Right lobe of liver (tissue), 6 donors: ENCODE results near the gene CSAG1. TPM values are rescaled to one million over a fixed set of nuclear protein-coding genes. Genes with fewer than 3 reads are reported as not detected.
A peak's percentile ranks its signal among the peaks of the same experiment; 100 is the strongest.
"Not testable (repeated sequence)": the region's sequence is repeated elsewhere in the genome, so short reads cannot be mapped to it uniquely, and the experiment has no call there.

Experiments used
- ATAC-seq, 4 donors: fragments of 200-7000 bp; cut with Tn5 transposase; one replicate each; pipeline ENCODE4 v1.9.1; 2020; ENCODE audit warnings: mild to moderate bottlenecking in 4 of 4, moderate library complexity in 4 of 4
- DNase-seq, 3 donors: peaks; one replicate each; pipeline ENCODE4 v3.0.0-alpha.2; 2020
- H3K27ac ChIP-seq, 3 donors: fragments of 200-600 bp; one replicate each; pipeline ENCODE4 v1.8.0; 2022
- H3K27me3 ChIP-seq, 2 donors: fragments of 200-600 bp; one replicate each; pipeline ENCODE4 v1.8.0; 2022
- H3K36me3 ChIP-seq, 4 donors: fragments of 200-600 bp; sonication (generic) in 1 of 4; one replicate each; pipeline versions ENCODE4 v1.5.1 to v1.8.0; 2017 to 2022; ENCODE audit warnings: control low read depth in 1 of 4
- H3K4me1 ChIP-seq, 4 donors: fragments of 200-600 bp; sonication (generic) in 1 of 4; one replicate each; pipeline versions ENCODE4 v1.5.1 to v1.8.0; 2017 to 2022; ENCODE audit warnings: control low read depth in 1 of 4
- H3K4me3 ChIP-seq, 3 donors: fragments of 200-600 bp; one replicate each; pipeline ENCODE4 v1.8.0; 2022
- H3K9me3 ChIP-seq, 4 donors: fragments of 200-600 bp; sonication (generic) in 1 of 4; one replicate each; pipeline versions ENCODE4 v1.5.1 to v1.8.0; 2017 to 2022; ENCODE audit warnings: control low read depth in 1 of 4
- CTCF ChIP-seq, 4 donors: fragments of 200-600 bp in 3 of 4; fragments of 450-650 bp in 1 of 4; IDR thresholded peaks; one replicate each; pipeline versions ENCODE4 v1.5.1 to v1.8.0; 2016 to 2022; ENCODE audit warnings: antibody characterized with exemption in 4 of 4, mild to moderate bottlenecking in 2 of 4
- POLR2A ChIP-seq: fragments of 450-650 bp; IDR thresholded peaks from one replicate; pipeline ENCODE4 v1.6.1; 2017; ENCODE audit warnings: antibody characterized with exemption, mild to moderate bottlenecking
- WGBS: methylation state at CpG from one replicate; pipeline ENCODE4 v1.1.6; 2018; ENCODE audit warnings: low coverage, low lambda C conversion rate; ENCODE audit not compliant: insufficient coverage; ENCODE audit errors: missing lambda C conversion rate; 5-methylcytosine and 5-hydroxymethylcytosine counted together
- intact Hi-C, 2 donors: fragments of 100-400 bp; cut with DNase I; formaldehyde crosslinking; loops; one replicate each; pipeline versions ENCODE4 v1.11.2 to v1.14.1; 2022
- total RNA-seq, 6 experiments: library from RNA; depleted of rRNA in 2 of 6; stranded (reverse); fragments of >200 nt in 2 of 6; fragmentation: NEBNext Ultra II Directional in 3 of 6; extraction: Animal tissue kit (Norgen Biotek cat#: 25700) in 3 of 6; gene quantifications; one replicate each; pipeline versions ENCODE4 v1.1.0 to v1.2.4, GENCODE V29; 2016 to 2023
- donor health status: DM: no; HTN: yes; CAD: no.
- donor health status: DM: no; HTN: no; CAD: no.
- donor health status: DM: no; HTN: no; CAD: no.
- donor health status: DM: no; HTN: yes; CAD: no.
- donor health status: DM: no; HTN: yes; CAD: no.

CSAG1 gene
- total RNA-seq, 6 experiments from 2014 or later = not detected

DNA sequence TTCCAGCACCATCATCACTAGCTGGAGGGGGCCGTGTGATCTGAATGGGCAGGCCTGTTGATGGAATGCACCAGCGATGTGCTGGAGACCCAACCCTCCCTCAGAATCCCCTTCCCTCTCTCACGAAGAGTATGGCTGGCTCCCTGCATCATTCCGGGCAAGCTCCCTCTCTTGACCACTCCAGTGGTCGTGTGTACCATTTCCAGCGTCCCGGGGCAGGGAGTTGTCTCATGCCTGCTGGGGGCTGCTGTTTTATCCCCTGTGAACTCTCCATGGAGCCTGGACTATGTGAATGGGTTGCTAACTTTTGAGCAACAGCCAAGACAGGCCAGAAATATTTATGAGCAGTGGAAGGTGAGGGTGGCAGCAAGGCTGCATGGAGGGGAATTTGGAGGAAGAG lies 8.1 kb downstream of the CSAG1 start:
- Histone ChIP-seq H3K9me3 (no peaks in the 10 kb centered on the region), H3K36me3 (no peaks in the 10 kb centered on the region), H3K4me3 (no peak overlapping the region), H3K27me3 (no peaks in the 10 kb centered on the region), H3K27ac (no peak overlapping the region), H3K4me1 (no peaks in the 10 kb centered on the region)
- intact Hi-C loops = no loop called here
- TF ChIP-seq POLR2A (no peak), CTCF (IDR thresholded peaks at IDR 0.05) (no peak)
- DNase-seq (peak in 1 of 3 donors; percentile 2), ATAC-seq (no peak)
- WGBS = 36% methylated on average over 4 of the region's 7 CpGs

- no CpG with 5 or more reads among the region's 35 CpGs for WGBS
- DNase-seq, H3K36me3 ChIP-seq, H3K4me1 ChIP-seq, H3K27ac ChIP-seq, H3K27me3 ChIP-seq, intact Hi-C loops, H3K9me3 ChIP-seq, H3K4me3 ChIP-seq, ATAC-seq: not testable (repeated sequence)
Measured at GRCh38 chrX:152713815-152714787, 19.4 kb downstream of the CSAG1 start, which contains the start of gene MAGEA2B. Gene MAGEA2B (plus strand): TSS chrX:152714628. CDS start chrX:152717107, 2,479 bp downstream.

GRCh38 chrX:152713195-152713594 lies 20.3 kb downstream of the CSAG1 start:
- intact Hi-C loops, ATAC-seq, H3K9me3 ChIP-seq, H3K4me3 ChIP-seq, DNase-seq, H3K36me3 ChIP-seq, H3K27me3 ChIP-seq, H3K4me1 ChIP-seq, H3K27ac ChIP-seq: not testable (repeated sequence)
- no CpG with 5 or more reads among the region's 5 CpGs for WGBS

DNA sequence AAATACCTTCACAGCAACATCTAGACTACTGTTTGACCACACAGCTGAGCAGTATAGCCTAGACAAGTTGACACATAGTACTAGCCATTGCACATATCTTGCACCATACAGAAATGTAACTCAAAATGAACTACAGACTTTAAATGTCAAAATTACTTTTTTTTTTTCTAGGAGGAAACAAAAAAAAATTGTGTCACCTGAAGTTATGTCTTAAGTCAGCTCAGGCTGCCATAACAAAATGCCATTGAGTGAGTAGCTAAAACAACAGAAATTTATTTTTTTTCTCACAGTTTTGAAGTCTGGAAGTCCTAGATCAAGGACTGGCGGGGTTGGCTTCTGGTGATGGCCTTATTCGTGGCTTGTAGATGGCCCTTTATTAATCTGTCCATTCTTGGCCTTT lies 24.3 kb downstream of the CSAG1 start, which contains the start of gene CSAG2:
Gene CSAG2, minus strand, starts transcription at position 101 of the 400 bp plus-strand sequence. CDS start 161 bp downstream, outside the sequence.
- ATAC-seq, H3K4me1 ChIP-seq, intact Hi-C loops, H3K4me3 ChIP-seq, H3K9me3 ChIP-seq, H3K36me3 ChIP-seq, DNase-seq, H3K27ac ChIP-seq, H3K27me3 ChIP-seq: not testable (repeated sequence)
- no CpG with 5 or more reads among the region's 2 CpGs for WGBS

DNA sequence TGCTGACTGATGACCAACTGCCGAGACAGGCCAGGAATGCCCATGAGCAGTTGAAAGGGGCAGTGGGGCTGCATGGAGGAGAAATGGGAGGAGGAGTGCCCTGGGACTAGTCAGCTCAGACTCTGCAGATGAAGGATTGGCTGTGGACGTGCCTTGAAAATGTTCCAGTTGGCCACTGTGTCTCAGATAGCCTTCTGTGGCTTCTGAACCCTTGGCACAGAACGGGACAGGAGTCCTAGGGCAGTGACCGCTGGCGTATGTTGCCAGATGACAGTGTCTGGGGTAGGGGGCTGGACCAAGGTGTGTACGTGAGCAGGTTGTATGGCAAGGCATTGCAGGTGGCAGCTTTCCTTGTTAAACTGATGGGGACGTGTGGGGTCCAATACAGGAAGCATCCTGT lies 27.0 kb downstream of the CSAG1 start:
- H3K9me3 ChIP-seq, intact Hi-C loops, H3K36me3 ChIP-seq, H3K4me1 ChIP-seq, DNase-seq, H3K27me3 ChIP-seq, H3K27ac ChIP-seq, H3K4me3 ChIP-seq: not testable (repeated sequence)
- WGBS = 38% methylated on average over 2 of the region's 7 CpGs
- ATAC-seq = peak; percentile 48 to 91 (median 60)

DNA sequence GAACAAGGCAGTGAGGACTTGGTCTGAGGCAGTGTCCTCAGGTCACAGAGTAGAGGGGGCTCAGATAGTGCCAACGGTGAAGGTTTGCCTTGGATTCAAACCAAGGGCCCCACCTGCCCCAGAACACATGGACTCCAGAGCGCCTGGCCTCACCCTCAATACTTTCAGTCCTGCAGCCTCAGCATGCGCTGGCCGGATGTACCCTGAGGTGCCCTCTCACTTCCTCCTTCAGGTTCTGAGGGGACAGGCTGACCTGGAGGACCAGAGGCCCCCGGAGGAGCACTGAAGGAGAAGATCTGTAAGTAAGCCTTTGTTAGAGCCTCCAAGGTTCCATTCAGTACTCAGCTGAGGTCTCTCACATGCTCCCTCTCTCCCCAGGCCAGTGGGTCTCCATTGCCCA lies 33.1 kb downstream of the CSAG1 start:
- intact Hi-C loops, H3K36me3 ChIP-seq, H3K4me3 ChIP-seq, H3K27me3 ChIP-seq, H3K4me1 ChIP-seq, H3K27ac ChIP-seq, H3K9me3 ChIP-seq: not testable (repeated sequence)
- ATAC-seq (peak in 1 of 4 donors; percentile 38), DNase-seq (peak in 1 of 3 donors; percentile 20)
- 71% methylated on average over 3 of the region's 5 CpGs for WGBS

GRCh38 chrX:152697952-152698931 lies 35.3 kb downstream of the CSAG1 start, which contains the start of gene MAGEA3:
Gene MAGEA3 (plus strand): TSS chrX:152698794. CDS start chrX:152700833, 2,039 bp downstream.
- intact Hi-C loops = not testable (repeated sequence)

DNA sequence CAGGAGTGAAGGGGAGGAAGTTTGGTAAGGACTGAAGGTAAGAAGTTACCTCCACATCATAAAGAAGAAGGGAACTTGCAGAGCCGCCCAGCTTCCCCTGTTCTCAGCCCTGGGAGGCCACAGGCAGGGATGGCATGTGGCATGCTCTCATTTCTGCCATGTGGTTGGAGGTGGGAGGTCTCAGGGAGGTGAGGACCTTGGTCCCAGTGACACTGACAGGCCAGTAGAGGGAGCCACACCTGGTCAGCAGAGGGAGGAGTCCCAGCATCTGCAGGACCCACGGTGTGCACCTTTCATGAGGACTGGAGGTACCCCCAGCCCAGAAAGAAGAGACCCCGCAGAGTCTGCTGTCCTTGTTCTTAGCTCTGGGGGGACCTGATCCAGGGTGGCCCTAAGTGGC lies 52.5 kb downstream of the CSAG1 start:
- not testable (repeated sequence) for H3K4me3 ChIP-seq
- no CpG with 5 or more reads among the region's 3 CpGs for WGBS

More at GRCh38 chrX:152697952-152698931, 35.3 kb downstream of the CSAG1 start, which contains the start of gene MAGEA3:
- not testable (repeated sequence) for H3K4me1 ChIP-seq, H3K27ac ChIP-seq, H3K36me3 ChIP-seq, H3K4me3 ChIP-seq, H3K9me3 ChIP-seq, H3K27me3 ChIP-seq, ATAC-seq, DNase-seq
- no CpG with 5 or more reads among the region's 34 CpGs for WGBS

More for the DNA sequence above, 52.5 kb downstream of the CSAG1 start:
- H3K4me1 ChIP-seq, intact Hi-C loops, H3K27ac ChIP-seq, H3K27me3 ChIP-seq, H3K9me3 ChIP-seq, H3K36me3 ChIP-seq, DNase-seq: not testable (repeated sequence)
- peak; percentile 62 to 81 (median 64) for ATAC-seq
